NCI-H345 treated with DMSO at 0.1 percent for 48 hours (cell line): ENCODE results near the gene EYA4.

ENCODE experiments used
- DNase-seq: peaks from one replicate; lab custom pipeline; 2025; ENCODE audit not compliant: unreplicated experiment; lab: John Stamatoyannopoulos, UW

Gene EYA4

DNA sequence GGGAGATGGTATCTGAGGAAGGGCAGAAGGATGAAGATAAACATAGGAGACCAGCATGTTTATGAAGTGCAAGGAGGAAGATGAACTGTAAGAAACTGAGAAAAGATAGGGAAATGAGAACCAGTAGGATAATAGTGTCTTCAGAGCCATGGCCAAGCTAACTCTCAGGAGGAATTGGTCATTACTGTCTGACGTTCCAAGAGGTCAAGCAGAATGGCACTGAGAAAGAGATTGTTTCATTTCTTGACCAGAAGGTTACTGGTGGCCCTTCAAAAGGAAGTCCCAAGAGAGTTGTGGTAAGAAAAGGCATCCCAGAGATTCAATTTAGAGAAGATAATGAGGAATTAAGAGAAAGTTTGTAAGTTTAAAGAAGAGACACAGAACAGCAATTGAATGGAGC lies 47.5 kb downstream of the EYA4 start:
- no peak for DNase-seq

DNA sequence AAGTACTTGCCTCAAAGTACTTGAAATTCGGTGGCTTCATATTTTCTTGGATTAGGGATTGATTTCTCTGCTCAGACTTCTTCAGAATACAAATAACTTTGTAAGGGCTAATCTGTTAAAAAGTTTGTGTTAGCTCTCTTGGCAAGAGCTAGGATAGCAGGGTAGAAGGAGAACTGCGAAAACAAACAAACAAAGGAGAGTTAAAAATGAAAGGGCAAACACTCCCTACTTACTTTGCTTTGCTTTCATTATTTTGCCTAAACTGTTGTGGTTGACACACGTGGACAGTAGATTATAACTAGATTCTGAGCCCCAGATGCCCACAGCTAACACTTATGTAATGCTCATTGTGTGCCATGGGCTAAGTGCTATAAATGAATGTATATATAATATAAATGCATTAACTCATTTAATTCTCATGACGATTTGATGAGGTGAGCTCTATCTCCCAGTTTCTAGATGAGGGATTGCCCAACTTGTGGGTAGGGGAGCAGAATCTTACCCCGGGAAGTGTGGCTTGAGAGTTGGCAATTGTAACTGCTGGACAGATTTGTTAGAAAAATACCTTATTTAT lies 48.7 kb downstream of the EYA4 start:
- DNase-seq, result no peak

DNA sequence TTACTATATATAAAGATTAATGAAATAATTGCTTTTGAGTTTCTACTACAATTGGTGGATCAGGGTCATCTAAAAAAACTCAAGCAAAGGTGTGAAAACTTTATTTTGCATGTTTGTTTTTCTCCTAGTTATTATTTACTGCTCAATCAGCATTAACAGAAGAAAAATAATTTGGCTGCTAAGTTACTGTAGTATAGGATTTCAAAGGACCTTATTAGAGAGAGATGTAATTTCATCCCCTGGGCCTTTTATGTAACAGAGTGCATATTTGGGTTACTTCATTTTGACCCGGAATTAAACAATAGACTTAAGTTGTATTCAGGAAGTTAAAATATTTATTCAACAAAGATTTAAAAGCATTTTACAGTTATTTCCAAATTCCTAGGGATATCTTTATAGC lies 49.8 kb downstream of the EYA4 start:
- no peak for DNase-seq

DNA sequence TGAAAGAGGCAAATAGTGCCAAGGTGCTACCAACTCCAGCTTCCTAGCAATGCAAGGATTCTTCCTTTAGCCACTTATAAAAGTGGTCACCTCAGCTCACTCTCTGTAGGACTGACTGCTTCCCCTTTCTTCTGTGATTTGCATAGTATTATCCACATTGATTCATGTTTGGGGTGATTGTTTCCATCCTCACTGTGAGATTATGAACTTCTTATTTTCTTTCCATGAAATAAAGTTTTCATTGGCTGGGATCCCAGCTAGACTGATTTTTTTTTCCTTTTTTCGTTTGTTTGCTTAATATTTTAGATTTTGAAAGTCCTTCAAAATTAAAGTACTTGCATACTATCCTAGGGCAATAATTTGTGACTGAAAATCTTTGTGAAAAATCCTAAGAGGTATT lies 50.5 kb downstream of the EYA4 start:
- no peak for DNase-seq

DNA sequence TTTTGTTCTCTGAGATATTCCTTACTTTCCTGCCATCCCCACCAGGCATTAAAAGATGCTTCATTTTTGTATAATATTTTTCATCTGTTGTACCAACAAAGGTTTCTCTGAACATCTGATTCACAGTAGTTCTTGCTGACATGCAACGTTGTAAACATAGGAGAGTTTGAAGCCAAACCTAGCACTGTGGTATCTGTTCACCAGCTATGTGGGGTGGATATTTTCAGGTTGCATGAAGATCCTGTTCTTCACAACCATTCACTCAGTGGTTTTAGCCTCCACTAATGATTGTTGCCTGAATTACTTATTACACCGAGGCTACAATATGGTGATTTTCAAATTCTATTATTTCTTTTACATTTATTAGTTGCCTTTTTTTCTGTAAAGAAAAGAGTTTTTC lies 56.5 kb downstream of the EYA4 start:
- DNase-seq, result no peak

DNA sequence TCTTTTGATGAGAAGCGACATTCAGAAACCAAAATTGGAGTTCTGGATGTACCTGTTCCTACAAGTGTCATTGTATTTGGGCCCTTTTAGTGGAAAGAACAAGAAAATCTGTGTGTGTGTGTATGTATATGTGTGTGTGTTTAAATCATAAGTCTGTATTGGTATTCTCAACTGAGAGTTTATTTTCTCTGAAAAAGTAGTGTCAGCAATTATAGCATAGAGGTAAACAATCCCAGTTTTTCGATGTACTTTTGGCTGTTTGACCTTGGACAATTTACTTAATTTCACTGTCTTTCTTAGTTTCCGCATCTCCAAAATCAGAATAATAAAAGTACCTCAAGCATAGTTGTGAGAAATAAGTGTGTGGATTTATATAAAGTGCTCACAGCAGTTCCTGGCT lies 57.2 kb downstream of the EYA4 start:
- no peak for DNase-seq

DNA sequence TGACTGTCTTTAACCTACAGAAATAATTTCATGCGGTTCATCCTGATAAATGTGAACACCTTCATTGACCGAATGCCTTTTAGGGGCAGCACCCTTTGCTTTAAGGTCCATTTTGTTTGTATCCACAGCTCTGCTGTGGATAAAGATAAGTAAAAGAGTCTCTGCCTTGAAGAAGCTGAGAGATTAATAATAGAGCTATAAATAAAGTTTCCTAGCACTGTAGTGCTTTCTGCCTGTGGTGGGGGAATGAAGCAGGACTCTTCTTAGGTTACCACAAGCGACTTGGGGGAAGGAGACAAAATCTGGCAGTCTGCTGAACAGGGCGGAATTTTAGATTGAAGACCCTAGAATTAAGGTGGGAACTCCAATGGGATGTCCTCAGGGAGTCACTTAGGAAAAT lies 57.6 kb downstream of the EYA4 start:
- no peak for DNase-seq

DNA sequence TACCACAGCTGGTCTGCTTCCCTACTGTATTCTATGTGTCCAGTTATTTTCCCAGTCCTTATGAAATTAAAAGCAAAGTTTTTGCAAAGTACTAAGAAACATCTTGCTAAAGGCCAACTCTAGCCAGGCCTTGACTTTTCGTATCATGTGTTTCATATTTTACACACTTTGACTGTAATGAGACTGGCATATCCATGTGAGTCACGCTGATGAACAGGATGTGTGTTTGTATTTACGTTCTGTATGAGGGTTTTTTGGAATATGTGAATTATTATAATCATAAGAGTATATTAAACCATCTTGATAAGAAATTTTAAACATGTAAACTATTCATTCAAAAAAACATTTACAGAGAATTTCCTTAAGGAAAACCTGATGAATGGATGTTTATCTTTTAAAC lies 59.7 kb downstream of the EYA4 start:
- DNase-seq, result no peak

DNA sequence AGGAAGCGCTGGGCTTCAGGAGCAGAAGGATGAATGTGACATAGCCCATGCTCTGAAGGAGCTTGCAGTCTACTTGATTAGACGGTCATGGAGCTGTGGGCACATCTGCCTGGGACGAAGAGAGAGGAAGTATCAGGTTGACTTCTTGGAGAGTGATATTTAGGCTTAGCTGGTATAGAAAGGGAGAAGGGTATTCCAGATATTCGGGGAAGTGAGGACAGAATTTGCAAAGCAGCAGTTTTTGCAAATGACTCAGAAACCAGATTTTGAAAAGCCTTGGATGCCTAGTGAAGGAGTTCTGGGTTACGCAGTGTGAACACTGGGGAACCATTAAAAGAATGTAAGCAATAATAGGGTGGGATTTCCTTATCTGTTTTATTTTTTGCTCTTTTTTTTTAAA lies 60.7 kb downstream of the EYA4 start:
- DNase-seq, result no peak

DNA sequence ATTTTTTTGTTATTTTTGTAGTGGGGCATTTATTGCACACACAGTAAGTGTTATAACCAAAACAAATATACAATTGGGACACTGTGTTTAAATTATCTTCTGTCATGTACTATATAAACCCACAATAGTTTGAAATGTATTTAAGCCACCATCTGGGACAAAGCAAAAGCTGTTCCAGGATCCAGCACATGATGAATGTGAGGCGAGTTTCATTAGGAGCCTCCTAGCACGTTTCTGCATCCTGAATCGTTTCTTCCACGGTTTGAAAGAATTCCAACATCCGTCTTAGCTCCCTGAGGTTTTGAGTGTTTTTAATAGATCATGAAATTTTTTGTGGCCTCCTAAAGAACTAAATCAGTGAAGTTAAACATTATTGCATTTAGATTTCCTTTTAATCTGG lies 65.8 kb downstream of the EYA4 start:
- no peak for DNase-seq

DNA sequence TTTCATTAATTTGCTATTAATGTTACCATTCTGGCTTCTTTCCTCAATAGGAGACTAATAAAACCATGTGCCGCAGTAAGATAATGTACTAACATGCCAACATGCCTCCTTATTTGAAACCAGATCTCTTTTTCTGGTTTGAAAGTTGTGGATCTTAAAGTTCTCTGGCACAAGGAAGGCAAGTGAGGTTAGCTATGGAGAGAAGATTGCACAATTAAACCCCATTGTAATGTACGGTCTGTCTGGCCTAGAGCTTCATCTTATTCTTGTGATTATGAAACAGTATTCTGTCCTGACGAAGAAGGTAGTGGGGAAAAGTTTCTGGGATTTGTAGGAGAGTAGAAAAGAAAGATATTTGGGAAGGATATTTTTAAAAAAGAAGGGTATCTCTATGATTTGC lies 68.4 kb downstream of the EYA4 start:
- DNase-seq, result no peak

DNA sequence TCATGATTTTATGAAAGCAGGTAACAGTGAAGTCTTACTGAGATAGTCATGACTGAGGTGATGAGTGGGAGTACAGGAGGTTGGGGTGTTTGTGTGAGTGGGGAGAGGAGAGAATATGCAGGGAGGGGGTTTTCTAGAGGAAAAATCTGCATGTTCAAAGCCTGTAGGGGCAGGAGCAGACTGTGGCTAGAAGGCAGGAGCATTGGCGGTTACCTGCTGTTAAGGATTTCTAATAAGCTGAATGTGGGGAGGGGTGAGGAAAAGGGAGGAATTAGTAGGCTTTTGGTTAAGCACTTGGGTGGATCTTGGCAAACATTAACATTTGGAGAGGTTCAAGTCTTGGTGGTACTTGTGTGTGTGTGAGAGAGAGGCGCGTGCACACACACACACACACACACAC lies 70.8 kb downstream of the EYA4 start:
- no peak for DNase-seq

DNA sequence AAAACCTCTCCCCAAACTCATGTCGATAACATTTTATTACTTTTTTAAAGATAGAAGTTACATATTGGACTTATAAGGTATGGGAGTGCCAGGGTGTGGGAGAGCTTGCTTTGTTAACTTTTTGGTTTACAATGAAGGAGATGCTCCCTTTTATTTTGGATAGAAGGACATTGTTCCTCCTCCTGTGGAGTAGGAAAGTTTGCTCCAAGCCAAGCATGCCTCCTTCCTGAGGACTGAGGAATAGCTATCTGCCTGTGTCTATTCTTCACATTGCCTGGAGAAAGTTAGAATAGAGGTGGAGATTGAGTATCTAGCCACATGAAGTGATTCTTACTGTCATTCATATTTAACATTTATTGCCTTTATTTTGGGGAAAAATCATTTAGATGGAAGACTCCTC lies 71.9 kb downstream of the EYA4 start:
- DNase-seq, result no peak

DNA sequence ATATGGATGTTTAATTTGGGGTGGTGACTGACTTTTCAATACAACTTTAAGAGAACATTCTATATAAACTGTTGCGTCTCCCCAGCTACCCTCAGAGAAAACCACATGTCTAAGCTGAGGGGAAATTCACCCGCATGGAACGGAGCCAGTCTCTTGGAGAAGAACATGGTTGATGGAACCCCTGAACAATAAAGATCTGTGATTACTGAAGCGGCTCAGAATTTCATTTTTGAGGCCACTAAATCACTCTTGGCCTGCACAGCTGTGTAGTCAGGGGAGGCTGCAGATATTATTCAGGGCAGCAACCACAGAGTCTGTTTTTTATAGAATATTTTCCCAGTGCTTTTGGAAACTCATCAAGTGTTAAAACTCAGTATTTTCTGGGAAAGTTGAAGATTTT lies 73.8 kb downstream of the EYA4 start:
- no peak for DNase-seq

DNA sequence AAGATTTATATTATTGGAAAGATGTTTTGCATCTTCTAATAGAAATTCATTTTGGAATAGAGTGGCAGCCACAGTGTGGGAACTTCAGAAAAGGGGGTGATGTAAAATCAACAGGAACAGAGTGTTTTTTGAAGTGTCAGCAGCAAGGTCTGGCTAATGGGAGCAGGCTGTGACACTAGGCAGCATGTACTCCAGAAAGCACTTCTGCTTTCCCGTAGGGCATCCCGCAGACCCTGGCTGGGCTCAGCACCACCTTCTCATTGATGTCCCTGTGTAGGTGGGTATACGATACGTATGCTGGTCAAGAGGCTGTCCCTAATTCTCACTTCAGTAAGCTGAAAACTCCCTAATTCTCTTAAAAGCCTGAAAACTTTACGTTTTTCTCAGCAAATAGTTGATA lies 74.7 kb downstream of the EYA4 start:
- no peak for DNase-seq

DNA sequence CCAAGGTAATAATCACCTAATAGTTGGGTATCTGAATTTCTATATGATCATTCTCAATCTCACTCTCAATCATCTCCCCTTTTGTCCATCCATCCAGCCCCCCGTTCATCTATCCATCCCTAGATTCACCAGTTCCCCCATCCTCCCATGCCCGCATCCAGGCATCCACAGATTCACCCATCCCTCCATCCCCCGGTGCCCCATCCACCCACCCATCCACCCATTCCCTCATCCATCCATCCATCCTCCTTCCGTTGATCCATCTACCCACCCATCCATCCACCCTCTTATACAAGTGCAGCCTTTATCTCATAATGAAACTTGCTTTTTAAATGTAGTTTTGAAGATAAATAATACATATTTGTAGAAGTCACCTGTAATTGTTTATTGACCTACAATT lies 76.5 kb downstream of the EYA4 start:
- DNase-seq, result no peak

DNA sequence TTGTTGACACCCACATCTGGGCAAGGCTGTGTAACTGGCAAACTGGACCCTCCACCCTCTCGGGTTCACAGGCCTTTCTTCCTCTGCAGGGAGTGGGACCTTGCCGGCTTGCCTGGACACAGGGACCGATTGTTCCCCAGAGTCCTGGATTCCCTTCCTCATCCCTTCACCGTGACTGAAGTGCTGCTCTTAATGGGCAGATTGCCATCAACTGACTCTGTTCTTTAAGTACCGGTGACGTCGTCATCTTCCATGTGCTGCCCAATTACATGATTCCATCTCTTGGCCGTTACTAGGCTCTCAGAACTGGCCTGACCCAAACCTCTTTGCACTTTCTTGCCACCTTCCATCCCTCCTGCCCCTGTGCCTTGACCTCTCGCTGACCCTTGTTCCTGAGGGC lies 85.4 kb downstream of the EYA4 start:
- DNase-seq, result no peak

DNA sequence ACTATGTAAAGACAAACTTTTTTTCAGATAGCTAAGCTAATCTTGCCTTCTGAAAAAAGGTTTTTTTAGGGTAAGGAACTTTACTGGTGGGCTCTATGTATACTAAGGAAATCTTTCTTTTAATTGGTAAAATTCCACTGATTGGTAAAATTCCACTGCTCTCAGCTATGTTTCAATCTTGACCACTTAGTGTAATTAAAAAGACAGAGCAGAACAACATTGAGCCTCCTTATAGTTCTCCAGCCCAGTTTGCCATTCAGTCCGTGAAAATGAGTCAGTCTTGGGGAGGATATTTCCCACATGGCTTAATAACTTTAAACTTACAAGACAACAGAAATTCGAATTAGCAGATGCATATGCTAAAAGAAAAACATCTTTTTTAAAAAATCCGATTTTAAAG lies 92.7 kb downstream of the EYA4 start:
- no peak for DNase-seq

DNA sequence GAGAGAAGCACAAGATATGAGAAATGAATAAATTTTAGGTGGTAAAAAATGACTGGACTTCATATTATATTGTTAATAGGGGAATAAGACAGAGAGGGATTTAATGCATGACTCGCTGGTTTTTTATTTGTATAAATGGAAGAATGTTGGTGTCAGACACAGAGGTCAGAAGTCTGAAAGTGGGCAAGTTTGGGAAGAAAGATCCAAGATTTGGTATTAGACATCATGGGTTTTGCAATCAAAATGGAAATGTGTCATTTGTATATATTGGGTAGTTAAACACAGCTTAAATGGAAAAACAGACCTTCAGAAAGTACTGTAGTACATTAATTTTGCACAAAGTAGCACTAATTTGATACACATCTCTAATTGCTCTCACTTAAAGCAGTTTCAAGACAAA lies 96.2 kb downstream of the EYA4 start:
- no peak for DNase-seq

DNA sequence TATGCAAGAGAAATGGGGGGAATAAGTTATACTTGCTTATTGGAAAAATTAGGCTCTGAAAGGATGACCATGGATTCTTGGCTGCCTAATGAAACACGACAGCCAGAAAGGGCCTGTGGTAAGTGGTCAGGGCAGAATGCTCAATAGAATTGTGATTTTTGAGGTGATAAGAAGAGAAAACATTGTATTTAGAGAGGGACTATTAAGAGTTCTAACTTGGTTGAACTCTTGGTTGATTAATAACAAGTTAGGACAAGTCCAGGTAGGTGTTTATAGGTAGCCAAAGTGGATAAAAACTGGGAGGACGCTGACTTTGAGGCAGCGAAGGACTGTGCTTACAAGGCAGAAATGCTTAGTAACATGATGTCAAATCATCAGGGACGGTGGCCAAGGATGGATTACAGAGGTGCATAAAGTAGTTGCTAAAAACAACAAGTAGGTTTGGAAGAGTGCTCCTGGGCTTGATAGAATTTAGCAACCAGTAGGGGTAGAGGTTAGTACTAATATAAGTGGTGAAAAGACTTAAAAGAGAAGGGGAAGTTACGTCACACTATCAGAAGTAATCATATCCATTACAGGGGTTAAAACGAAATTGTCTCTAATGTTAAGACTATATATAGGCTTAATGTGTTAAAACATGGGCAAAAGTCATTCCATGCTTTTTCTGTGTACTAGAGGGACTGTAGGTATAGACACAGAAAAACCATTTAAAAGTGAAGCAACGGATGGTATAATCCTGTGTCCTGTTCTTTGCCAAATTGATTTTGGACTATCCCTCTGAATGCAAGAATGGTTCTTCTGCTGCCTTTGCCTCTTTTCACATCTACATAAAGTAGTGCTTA lies 98.6 kb downstream of the EYA4 start:
- DNase-seq, result no peak

DNA sequence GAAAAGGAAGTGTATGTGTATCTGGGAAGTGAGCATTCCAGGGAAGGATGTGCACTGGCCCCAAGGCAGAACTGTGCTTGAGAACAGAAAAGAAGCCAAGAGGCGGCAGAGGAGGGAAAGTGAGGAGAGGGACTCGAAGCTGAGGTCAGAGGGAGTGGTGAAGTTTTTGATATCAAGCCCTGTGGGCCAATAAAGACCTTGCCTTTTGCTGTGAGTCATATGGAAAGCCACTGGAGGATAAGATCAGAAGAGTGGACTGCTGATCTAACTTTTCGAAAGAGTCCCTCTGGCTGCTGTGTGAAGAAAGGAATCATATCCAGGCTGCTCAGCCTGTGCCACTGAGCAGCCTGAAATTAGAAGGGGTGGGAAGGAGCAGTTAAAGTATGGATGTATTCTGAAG lies 99.4 kb downstream of the EYA4 start:
- no peak for DNase-seq

DNA sequence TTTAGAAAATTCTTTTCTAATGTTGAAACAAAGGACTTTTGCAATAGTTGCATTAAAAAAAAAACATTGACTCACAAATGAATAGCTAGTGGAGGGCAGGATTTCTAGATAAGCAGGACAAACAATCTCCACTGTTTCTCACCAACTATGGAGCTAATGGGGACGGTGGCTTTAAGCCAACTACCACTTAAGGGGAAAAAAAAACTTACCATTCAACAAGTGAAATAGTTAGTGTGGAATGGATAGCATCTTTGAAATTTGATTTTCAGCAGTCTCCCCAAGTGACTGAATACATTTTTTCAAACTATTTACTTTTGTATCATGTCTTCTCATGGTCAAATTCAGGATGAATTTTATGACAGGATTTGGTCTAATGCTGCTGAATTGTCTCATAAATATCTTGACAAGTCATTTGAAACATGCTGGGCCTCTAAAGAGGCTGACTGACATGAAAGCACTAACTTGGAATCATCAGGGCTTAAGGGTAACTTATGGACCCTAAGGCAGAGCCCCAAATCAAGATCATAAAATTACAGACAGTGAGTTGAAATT lies 100.5 kb downstream of the EYA4 start:
- DNase-seq, result no peak

DNA sequence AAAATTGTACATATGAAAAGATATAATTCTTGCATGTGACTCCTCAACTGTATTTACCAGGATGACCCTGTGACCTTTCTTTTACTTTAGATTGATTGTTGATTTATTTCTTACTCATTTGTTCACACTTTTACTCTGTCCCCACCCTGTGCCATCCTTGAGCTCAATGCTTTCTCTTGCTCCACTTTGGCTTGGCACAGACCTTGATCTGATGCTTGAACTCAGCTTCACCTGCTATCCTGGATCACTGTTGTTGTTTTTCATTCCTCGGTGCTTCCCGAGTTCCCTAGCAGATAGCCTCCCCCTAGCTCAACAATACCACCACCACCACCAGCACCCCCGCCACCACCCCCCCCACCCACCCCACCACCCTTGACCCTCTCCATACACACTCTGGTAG lies 102.1 kb downstream of the EYA4 start:
- no peak for DNase-seq
